Measurements from ENCODE around the gene PRKAA2.

PRKAA2 gene

GRCh38 chr1:56639211-56639610 is 5.9 kb upstream of the PRKAA2 start:
- in situ Hi-C loops (cut with HindIII; ENCODE audit: low pct_unique_long_range_greater_than_20kb, low sequenced_read_pairs): no loop called here
- no peak for TF ChIP-seq JUND (IDR thresholded peaks at IDR 0.05; ENCODE audit: low read depth)
- no peak for DNase-seq (ENCODE audit: low read depth in 1 of 2, low spot score in 1 of 2)

GRCh38 chr1:56643661-56644060 is 1.5 kb upstream of the PRKAA2 start:
- in situ Hi-C loops (cut with HindIII; ENCODE audit: low pct_unique_long_range_greater_than_20kb, low sequenced_read_pairs): no loop called here
- DNase-seq (ENCODE audit: low read depth in 1 of 2, low spot score in 1 of 2): no peak
- no peak for TF ChIP-seq JUND (IDR thresholded peaks at IDR 0.05; ENCODE audit: low read depth)

GRCh38 chr1:56644064-56644918 is 823 bp upstream of the PRKAA2 start:
- in situ Hi-C loops (cut with HindIII; ENCODE audit: low pct_unique_long_range_greater_than_20kb, low sequenced_read_pairs): no loop called here
- peak; percentile 11 to 32 for DNase-seq (ENCODE audit: low read depth in 1 of 2, low spot score in 1 of 2)
- no peak for TF ChIP-seq JUND (IDR thresholded peaks at IDR 0.05; ENCODE audit: low read depth)

GRCh38 chr1:56645677-56646305 is 677 bp downstream of the PRKAA2 start:
- TF ChIP-seq JUND (IDR thresholded peaks at IDR 0.05; ENCODE audit: low read depth): no peak
- peak in 1 of 2 experiments; percentile 28 for DNase-seq (ENCODE audit: low read depth in 1 of 2, low spot score in 1 of 2)

DNA sequence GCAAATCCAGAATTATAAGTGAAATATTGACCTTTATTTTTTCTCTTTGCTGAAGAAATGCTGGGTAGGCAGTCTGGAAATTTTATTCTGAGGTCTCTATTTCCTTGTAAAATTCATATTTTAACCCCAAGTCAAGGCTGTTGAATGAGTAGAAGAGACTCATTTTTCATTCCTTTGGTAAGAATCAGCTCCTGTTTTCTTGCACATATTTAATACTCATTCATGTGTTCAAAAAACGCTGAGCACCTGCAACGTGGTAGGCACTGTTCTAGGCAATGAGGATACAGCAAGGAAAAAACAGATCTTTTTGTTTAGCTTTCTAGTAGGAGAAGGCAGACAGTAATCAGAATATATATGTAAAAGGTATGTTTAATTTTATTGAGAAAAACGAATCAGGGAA is 1.5 kb downstream of the PRKAA2 start:
- in situ Hi-C loops (cut with HindIII; ENCODE audit: low pct_unique_long_range_greater_than_20kb, low sequenced_read_pairs): no loop called here
- no peak for TF ChIP-seq JUND (IDR thresholded peaks at IDR 0.05; ENCODE audit: low read depth)
- DNase-seq (ENCODE audit: low read depth in 1 of 2, low spot score in 1 of 2): no peak

More at GRCh38 chr1:56645677-56646305, 677 bp downstream of the PRKAA2 start:
- in situ Hi-C loops (cut with HindIII; ENCODE audit: low pct_unique_long_range_greater_than_20kb, low sequenced_read_pairs): no loop called here

DNA sequence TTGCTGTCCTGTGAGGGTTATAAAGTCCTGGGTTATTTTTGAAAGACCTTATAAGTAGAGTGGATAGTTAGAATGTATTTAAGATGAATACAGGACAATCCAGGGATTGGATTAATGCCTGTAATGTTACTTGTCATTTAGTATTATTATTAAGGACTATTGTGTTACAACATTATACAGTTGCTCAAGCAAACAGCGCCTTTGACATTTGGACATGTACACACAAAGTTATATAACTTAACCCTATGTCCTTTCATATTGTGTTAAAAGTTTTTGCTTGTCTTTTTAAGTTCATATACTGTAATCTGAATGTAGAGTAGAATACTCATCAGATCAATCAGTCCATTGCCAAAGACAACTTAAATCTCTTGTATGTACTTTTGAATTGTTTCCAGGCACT is 2.0 kb downstream of the PRKAA2 start:
- in situ Hi-C loops (cut with HindIII; ENCODE audit: low pct_unique_long_range_greater_than_20kb, low sequenced_read_pairs): no loop called here
- DNase-seq (ENCODE audit: low read depth in 1 of 2, low spot score in 1 of 2): no peak
- no peak for TF ChIP-seq JUND (IDR thresholded peaks at IDR 0.05; ENCODE audit: low read depth)

DNA sequence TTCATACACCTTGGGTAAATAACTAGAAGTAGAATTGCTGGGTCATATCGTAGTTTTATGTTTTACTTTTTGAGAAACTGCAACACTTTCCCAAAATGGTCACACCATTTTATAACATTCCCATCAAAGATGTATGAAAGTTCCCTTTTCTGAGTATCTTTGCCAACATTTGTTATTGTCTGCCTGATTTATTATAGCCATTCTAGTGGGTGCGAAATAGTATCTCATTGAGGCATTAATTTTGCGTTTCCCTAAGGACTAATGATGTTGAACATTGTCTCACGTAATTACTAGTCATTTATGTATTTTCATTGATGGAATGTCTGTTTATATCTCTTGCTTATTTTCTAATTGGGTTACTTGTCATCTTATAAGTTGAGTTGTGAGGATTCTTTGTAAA is 3.4 kb downstream of the PRKAA2 start:
- in situ Hi-C loops (cut with HindIII; ENCODE audit: low pct_unique_long_range_greater_than_20kb, low sequenced_read_pairs): no loop called here
- DNase-seq (ENCODE audit: low read depth in 1 of 2, low spot score in 1 of 2): no peak
- TF ChIP-seq JUND (IDR thresholded peaks at IDR 0.05; ENCODE audit: low read depth): no peak

DNA sequence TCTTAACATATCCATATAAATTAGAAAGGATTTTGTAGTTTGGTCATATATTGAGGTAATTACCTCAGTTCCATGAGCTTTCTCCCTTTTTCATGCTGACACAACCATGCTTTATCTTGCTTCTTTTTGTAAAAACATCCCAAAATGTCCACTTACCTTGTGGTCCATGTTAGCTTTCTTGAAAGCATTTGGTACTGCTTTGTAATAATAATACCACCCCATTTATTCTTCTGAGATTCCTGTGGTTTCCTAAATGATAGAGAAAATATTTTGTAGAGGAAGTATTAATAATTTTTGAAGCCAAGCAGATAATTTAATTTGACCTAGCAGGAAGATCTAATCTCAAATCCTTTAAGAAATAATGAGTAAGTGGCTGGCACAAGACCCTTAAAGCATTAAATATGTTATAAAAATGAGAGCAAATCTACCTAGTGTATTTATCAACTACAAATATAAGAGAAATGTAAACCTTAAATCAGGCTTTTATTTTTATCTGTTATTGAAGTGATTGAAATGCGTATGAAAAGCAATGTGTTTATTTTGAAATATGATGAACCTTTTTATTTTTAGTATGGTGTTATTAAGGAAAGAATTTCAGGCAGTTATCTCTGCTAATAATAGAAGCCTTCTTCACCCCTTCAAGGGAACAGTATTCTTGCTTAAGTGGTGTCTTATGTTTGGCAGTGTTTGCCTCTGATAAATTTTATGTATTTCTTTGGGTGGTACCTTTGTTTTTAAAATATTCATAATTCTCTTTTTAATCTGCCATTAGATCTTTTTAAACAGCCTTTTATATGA is 9.2 kb downstream of the PRKAA2 start:
- no peak for DNase-seq (ENCODE audit: low read depth in 1 of 2, low spot score in 1 of 2)
- in situ Hi-C loops (cut with HindIII; ENCODE audit: low pct_unique_long_range_greater_than_20kb, low sequenced_read_pairs): no loop called here
- no peak for TF ChIP-seq JUND (IDR thresholded peaks at IDR 0.05; ENCODE audit: low read depth)

GRCh38 chr1:56655991-56656613 is 11.0 kb downstream of the PRKAA2 start:
- TF ChIP-seq JUND (IDR thresholded peaks at IDR 0.05; ENCODE audit: low read depth): no peak
- in situ Hi-C loops (cut with HindIII; ENCODE audit: low pct_unique_long_range_greater_than_20kb, low sequenced_read_pairs): no loop called here
- no peak for DNase-seq (ENCODE audit: low read depth in 1 of 2, low spot score in 1 of 2)

GRCh38 chr1:56658254-56658653 is 13.1 kb downstream of the PRKAA2 start:
- TF ChIP-seq JUND (IDR thresholded peaks at IDR 0.05; ENCODE audit: low read depth): no peak
- in situ Hi-C loops (cut with HindIII; ENCODE audit: low pct_unique_long_range_greater_than_20kb, low sequenced_read_pairs): no loop called here
- no peak for DNase-seq (ENCODE audit: low read depth in 1 of 2, low spot score in 1 of 2)

GRCh38 chr1:56660293-56660692 is 15.2 kb downstream of the PRKAA2 start:
- no peak for DNase-seq (ENCODE audit: low read depth in 1 of 2, low spot score in 1 of 2)
- in situ Hi-C loops (cut with HindIII; ENCODE audit: low pct_unique_long_range_greater_than_20kb, low sequenced_read_pairs): no loop called here
- TF ChIP-seq JUND (IDR thresholded peaks at IDR 0.05; ENCODE audit: low read depth): no peak

- DNase-seq (ENCODE audit: low read depth in 1 of 2, low spot score in 1 of 2): no peak
- in situ Hi-C loops (cut with HindIII; ENCODE audit: low pct_unique_long_range_greater_than_20kb, low sequenced_read_pairs): no loop called here
- TF ChIP-seq JUND (IDR thresholded peaks at IDR 0.05; ENCODE audit: low read depth): no peak
Measured at GRCh38 chr1:56663846-56664245, 18.7 kb downstream of the PRKAA2 start.

All from T47D (cell line).